ENCODE data around the gene THEMIS.

GRCh38 chr6:127812985-127813698, 87.7 kb downstream of the THEMIS start:
- no peak for TF ChIP-seq CTCF (conservative IDR thresholded peaks at IDR 0.05; ENCODE audit: low read depth, low read length)
- no peak for TF ChIP-seq USF2 (IDR thresholded peaks at IDR 0.05; ENCODE audit: low read depth, low read length)
- TF ChIP-seq RAD21 (IDR thresholded peaks at IDR 0.05; ENCODE audit: low read length): no peak

Measured in IMR-90 (cell line).